GM10248 (cell line): Measurements from ENCODE around the gene RAB34.
A peak's percentile ranks its signal among the peaks of the same experiment; 100 is the strongest.

Experiments used
- CTCF ChIA-PET: fragments of 300-600 bp; sonication (Branson Sonifier 250); formaldehyde crosslinking; extraction: SDS; loops from one replicate; lab custom pipeline; 2021; ENCODE audit warnings: antibody characterized with exemption; lab: Yijun Ruan, JAX
- POLR2A ChIA-PET: fragments of 350-650 bp; sonication (Branson Sonifier 250); formaldehyde crosslinking; extraction: SDS; loops from one replicate; lab custom pipeline; 2020; ENCODE audit warnings: antibody characterized with exemption; lab: Yijun Ruan, JAX
- DNase-seq: peaks from one replicate; pipeline ENCODE4 v3.0.0; 2012; ENCODE audit errors: extremely low spot score
- CTCF ChIP-seq: IDR thresholded peaks from 2 replicates; pipeline ENCODE4 v1.5.1; 2012; ENCODE audit warnings: mild to moderate bottlenecking, low read depth; ENCODE audit errors: extremely low read depth, missing control alignments, control extremely low read depth

The RAB34 gene

GRCh38 chr17:28684963-28685362 is 32.7 kb downstream of the RAB34 start:
- no peak for DNase-seq
- TF ChIP-seq CTCF: no peak
- POLR2A ChIA-PET: no interaction called here
- CTCF ChIA-PET: no interaction called here

GRCh38 chr17:28682655-28683054 is 35.0 kb downstream of the RAB34 start:
- no peak for TF ChIP-seq CTCF
- DNase-seq: no peak
- ChIA-PET POLR2A (interaction anchor here (0.8 kb wide), 1 partner anchor 44 kb away, joined by 3 read pairs; the partner anchor contains the start of gene TLCD1), CTCF (no interaction called here)

GRCh38 chr17:28675980-28676379 is 41.7 kb downstream of the RAB34 start:
- ChIA-PET POLR2A (interaction anchor here (0.9 kb wide), 1 partner anchor 12 kb away, joined by 4 read pairs; no protein-coding TSS in a partner anchor), CTCF (interaction anchor here (1.2 to 3.0 kb wide), 8 partner anchors 10 to 441 kb away, joined by 3 to 16 read pairs (median 5); partner anchors contain the start of genes SDF2 and SUPT6H)
- DNase-seq: no peak
- TF ChIP-seq CTCF: peak; percentile 49

- DNase-seq: no peak
- TF ChIP-seq CTCF: no peak
- CTCF ChIA-PET: interaction anchor here (1.0 to 3.0 kb wide), 8 partner anchors 9 to 441 kb away, joined by 3 to 16 read pairs (median 4); partner anchors contain the start of genes SDF2 and SUPT6H
- POLR2A ChIA-PET: interaction anchor here (0.6 to 0.9 kb wide), 2 partner anchors 10 to 13 kb away, joined by 3 to 4 read pairs; no protein-coding TSS in a partner anchor
These were observed 42.2 kb downstream of the RAB34 start for GRCh38 chr17:28675490-28675889.

- no peak for TF ChIP-seq CTCF
- no peak for DNase-seq
- ChIA-PET CTCF (interaction anchor here (2.6 kb wide), 1 partner anchor 9 kb away, joined by 8 read pairs; the partner anchor contains the start of genes SDF2 and SUPT6H), POLR2A (no interaction called here)
These were observed 47.8 kb downstream of the RAB34 start for GRCh38 chr17:28669918-28670317.

GRCh38 chr17:28667870-28668269 is 49.8 kb downstream of the RAB34 start:
- POLR2A ChIA-PET: interaction anchor here (1.0 kb wide), 1 partner anchor 10 kb away, joined by 3 read pairs; no protein-coding TSS in a partner anchor
- DNase-seq: no peak
- CTCF ChIA-PET: interaction anchor here (0.9 to 2.7 kb wide), 7 partner anchors 15 to 96 kb away, joined by 3 to 21 read pairs (median 5); partner anchors contain the start of gene BLTP2
- no peak for TF ChIP-seq CTCF
